ENCODE results near the gene MRPL50.

Gene MRPL50

GRCh38 chr9:101371813-101372212 is 26.6 kb downstream of the MRPL50 start:
- Histone ChIP-seq H3K27ac (ENCODE audit: low read depth, low read length) (no peak overlapping the region), H3K36me3 (ENCODE audit: insufficient read depth, low read length) (no peaks in the 10 kb centered on the region), H3K4me1 (ENCODE audit: insufficient read depth, low read length) (no peaks in the 10 kb centered on the region), H3K9ac (ENCODE audit: low read length) (no peak overlapping the region), H3K9me3 (ENCODE audit: low read length) (no peaks in the 10 kb centered on the region), H3K27me3 (ENCODE audit: control insufficient read depth in 1 of 2, insufficient read depth in 2 of 2, low read length in 2 of 2) (no peaks in the 10 kb centered on the region), H3K4me3 (ENCODE audit: low read depth in 1 of 2, low read length in 2 of 2) (no peak overlapping the region)

DNA sequence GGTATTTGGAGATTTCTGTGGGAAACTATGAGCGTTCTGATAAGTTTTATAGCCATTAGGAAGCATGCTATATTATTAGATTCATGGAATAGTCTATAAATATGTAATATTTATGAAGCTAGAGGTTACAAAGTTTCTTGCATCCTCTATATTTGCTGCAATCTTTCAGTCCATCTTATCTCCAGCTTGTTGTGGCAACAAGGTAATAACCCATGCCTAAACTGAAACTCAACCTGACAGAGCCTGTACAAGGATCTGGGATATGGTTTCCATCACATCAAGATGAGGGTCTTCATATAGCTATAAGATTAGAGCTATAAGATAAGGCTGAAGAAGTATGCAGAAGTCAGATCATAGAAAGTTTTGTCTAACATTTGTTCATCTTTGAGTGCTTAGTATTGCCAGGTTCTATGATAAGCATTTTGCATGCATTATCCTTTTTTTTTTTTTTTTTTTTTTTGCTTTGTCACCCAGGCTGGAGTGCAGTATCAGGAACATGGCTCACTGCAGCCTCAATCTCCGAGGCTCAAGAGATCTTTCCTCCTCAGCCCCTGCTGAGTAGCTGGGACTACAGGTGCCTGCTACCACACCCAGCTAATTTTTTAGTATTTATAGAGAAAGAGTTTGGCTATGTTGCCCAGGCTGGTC is 28.4 kb downstream of the MRPL50 start:
- H3K9me3 ChIP-seq (ENCODE audit: low read length), result no peaks in the 10 kb centered on the region
- H3K27me3 ChIP-seq (ENCODE audit: control insufficient read depth in 1 of 2, insufficient read depth in 2 of 2, low read length in 2 of 2), result no peaks in the 10 kb centered on the region
- H3K27ac ChIP-seq (ENCODE audit: low read depth, low read length), result no peak overlapping the region
- no peak overlapping the region for H3K4me3 ChIP-seq (ENCODE audit: low read depth in 1 of 2, low read length in 2 of 2)
- H3K9ac ChIP-seq (ENCODE audit: low read length), result no peak overlapping the region
- no peaks in the 10 kb centered on the region for H3K4me1 ChIP-seq (ENCODE audit: insufficient read depth, low read length)
- H3K36me3 ChIP-seq (ENCODE audit: insufficient read depth, low read length), result no peaks in the 10 kb centered on the region

GRCh38 chr9:101369286-101369685 is 29.1 kb downstream of the MRPL50 start:
- H3K9me3 ChIP-seq (ENCODE audit: low read length), result no peaks in the 10 kb centered on the region
- no peak overlapping the region for H3K9ac ChIP-seq (ENCODE audit: low read length)
- H3K27me3 ChIP-seq (ENCODE audit: control insufficient read depth in 1 of 2, insufficient read depth in 2 of 2, low read length in 2 of 2), result no peaks in the 10 kb centered on the region
- no peaks in the 10 kb centered on the region for H3K36me3 ChIP-seq (ENCODE audit: insufficient read depth, low read length)
- H3K4me1 ChIP-seq (ENCODE audit: insufficient read depth, low read length), result no peaks in the 10 kb centered on the region
- H3K4me3 ChIP-seq (ENCODE audit: low read depth in 1 of 2, low read length in 2 of 2), result no peak overlapping the region
- no peak overlapping the region for H3K27ac ChIP-seq (ENCODE audit: low read depth, low read length)

DNA sequence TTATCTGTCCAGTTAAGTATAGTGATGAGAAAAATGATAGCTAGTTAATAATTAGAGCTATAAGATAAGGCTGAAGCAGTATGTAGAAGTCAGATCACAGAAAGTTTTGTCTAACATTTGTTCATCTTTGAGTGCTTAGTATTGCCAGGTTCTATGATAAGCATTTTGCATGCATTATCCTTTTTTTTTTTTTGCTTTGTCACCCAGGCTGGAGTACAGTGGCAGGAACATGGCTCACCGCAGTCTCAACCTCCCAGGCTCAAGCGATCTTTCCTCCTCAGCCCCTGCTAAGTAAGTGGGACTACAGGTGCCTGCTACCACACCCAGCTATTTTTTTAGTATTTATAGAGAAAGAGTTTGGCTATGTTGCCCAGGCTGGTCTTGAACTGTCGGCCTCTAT is 31.1 kb downstream of the MRPL50 start:
- Histone ChIP-seq H3K36me3 (ENCODE audit: insufficient read depth, low read length) (no peaks in the 10 kb centered on the region), H3K9me3 (ENCODE audit: low read length) (no peaks in the 10 kb centered on the region)

DNA sequence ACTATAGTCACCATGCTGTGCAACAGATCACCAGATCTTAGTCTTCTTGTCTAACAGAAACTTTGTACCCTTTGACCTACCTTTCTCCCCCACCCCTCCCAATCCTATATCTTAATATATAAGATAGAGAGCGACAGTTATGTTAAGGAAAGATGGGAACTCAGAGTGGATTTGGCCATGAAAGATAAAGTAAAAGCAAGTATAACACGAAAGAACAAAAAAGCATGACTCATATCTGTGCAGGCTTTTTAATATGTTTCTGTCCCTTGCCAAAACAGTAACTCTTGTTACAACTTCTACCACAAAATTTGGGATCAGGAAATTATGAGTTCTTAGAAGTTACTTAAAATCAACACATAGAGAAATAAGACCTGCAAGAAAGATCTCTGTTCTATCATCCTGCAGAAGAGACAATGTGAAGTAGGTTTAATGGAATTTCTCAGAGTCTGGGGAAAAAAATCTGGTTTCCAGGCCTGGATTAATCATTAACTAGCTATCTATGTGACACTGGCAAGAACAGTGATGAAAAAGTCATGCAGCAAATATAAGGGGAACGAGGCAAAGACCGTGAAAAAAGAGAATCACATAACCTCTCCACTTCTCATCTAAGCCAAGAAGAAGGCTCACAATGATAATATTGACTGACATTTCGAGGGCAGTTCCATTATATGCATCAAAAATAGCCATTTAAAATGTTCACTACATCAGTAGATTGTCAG is 32.2 kb downstream of the MRPL50 start:
- no peaks in the 10 kb centered on the region for H3K36me3 ChIP-seq (ENCODE audit: insufficient read depth, low read length)
- no peaks in the 10 kb centered on the region for H3K4me1 ChIP-seq (ENCODE audit: insufficient read depth, low read length)
- H3K27me3 ChIP-seq (ENCODE audit: control insufficient read depth in 1 of 2, insufficient read depth in 2 of 2, low read length in 2 of 2), result no peaks in the 10 kb centered on the region
- no peaks in the 10 kb centered on the region for H3K9me3 ChIP-seq (ENCODE audit: low read length)
- H3K9ac ChIP-seq (ENCODE audit: low read length), result no peak overlapping the region
- H3K4me3 ChIP-seq (ENCODE audit: low read depth in 1 of 2, low read length in 2 of 2), result no peak overlapping the region
- no peak overlapping the region for H3K27ac ChIP-seq (ENCODE audit: low read depth, low read length)

More for the DNA sequence above, 31.1 kb downstream of the MRPL50 start:
- H3K9ac ChIP-seq (ENCODE audit: low read length), result no peak overlapping the region
- no peaks in the 10 kb centered on the region for H3K27me3 ChIP-seq (ENCODE audit: control insufficient read depth in 1 of 2, insufficient read depth in 2 of 2, low read length in 2 of 2)
- no peak overlapping the region for H3K4me3 ChIP-seq (ENCODE audit: low read depth in 1 of 2, low read length in 2 of 2)
- no peaks in the 10 kb centered on the region for H3K4me1 ChIP-seq (ENCODE audit: insufficient read depth, low read length)
- H3K27ac ChIP-seq (ENCODE audit: low read depth, low read length), result no peak overlapping the region

DNA sequence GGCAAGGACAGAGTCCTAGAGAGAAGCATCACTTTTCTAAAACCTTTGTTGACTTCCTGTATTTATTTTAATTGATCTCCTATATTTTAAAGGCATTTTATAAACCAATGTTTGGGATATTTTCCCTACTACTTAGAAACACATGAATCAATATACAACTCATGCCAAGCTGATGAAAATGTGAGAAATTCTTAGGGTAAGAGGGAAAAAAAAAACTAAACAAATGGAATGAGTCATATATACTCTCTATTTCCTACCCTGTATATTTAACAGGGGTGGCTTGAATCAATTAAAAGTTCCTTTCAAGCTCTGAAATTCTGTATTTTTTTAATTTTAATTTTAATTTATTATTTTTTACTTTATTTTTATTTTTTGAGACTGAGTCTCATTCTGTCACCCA is 33.2 kb downstream of the MRPL50 start:
- Histone ChIP-seq H3K36me3 (ENCODE audit: insufficient read depth, low read length) (no peaks in the 10 kb centered on the region), H3K4me1 (ENCODE audit: insufficient read depth, low read length) (no peaks in the 10 kb centered on the region), H3K9me3 (ENCODE audit: low read length) (no peaks in the 10 kb centered on the region), H3K27me3 (ENCODE audit: control insufficient read depth in 1 of 2, insufficient read depth in 2 of 2, low read length in 2 of 2) (no peaks in the 10 kb centered on the region), H3K27ac (ENCODE audit: low read depth, low read length) (no peak overlapping the region), H3K4me3 (ENCODE audit: low read depth in 1 of 2, low read length in 2 of 2) (no peak overlapping the region), H3K9ac (ENCODE audit: low read length) (no peak overlapping the region)

DNA sequence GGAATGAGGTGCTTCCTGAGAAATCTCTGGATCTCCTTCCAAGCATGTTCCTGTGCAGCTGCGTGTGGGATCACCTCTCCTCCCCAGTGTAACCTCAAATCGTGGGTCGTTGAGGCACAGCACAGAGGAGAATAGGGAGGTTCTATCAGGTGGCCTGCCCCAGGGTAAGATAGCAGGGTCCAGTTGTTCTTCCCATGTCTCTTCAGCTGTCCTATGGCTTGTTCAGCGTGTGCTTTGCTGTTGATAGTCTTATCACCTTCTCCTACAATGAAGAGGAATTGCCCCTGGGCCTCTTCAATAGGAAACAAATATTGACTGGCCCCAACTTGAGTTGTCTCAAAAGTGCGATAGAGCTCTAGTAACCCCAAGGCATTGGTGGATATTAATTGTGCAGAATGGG is 36.0 kb downstream of the MRPL50 start:
- H3K36me3 ChIP-seq (ENCODE audit: insufficient read depth, low read length), result no peaks in the 10 kb centered on the region
- H3K27ac ChIP-seq (ENCODE audit: low read depth, low read length), result no peak overlapping the region
- no peak overlapping the region for H3K4me3 ChIP-seq (ENCODE audit: low read depth in 1 of 2, low read length in 2 of 2)
- H3K9me3 ChIP-seq (ENCODE audit: low read length), result no peaks in the 10 kb centered on the region
- no peaks in the 10 kb centered on the region for H3K27me3 ChIP-seq (ENCODE audit: control insufficient read depth in 1 of 2, insufficient read depth in 2 of 2, low read length in 2 of 2)
- H3K4me1 ChIP-seq (ENCODE audit: insufficient read depth, low read length), result no peaks in the 10 kb centered on the region
- no peak overlapping the region for H3K9ac ChIP-seq (ENCODE audit: low read length)

GRCh38 chr9:101360647-101361046 is 37.8 kb downstream of the MRPL50 start:
- no peaks in the 10 kb centered on the region for H3K4me1 ChIP-seq (ENCODE audit: insufficient read depth, low read length)
- H3K9ac ChIP-seq (ENCODE audit: low read length), result no peak overlapping the region
- no peaks in the 10 kb centered on the region for H3K9me3 ChIP-seq (ENCODE audit: low read length)
- no peaks in the 10 kb centered on the region for H3K27me3 ChIP-seq (ENCODE audit: control insufficient read depth in 1 of 2, insufficient read depth in 2 of 2, low read length in 2 of 2)
- no peak overlapping the region for H3K27ac ChIP-seq (ENCODE audit: low read depth, low read length)
- H3K36me3 ChIP-seq (ENCODE audit: insufficient read depth, low read length), result no peaks in the 10 kb centered on the region
- H3K4me3 ChIP-seq (ENCODE audit: low read depth in 1 of 2, low read length in 2 of 2), result no peak overlapping the region

- no peak overlapping the region for H3K9ac ChIP-seq (ENCODE audit: low read length)
- no peaks in the 10 kb centered on the region for H3K9me3 ChIP-seq (ENCODE audit: low read length)
- no peak overlapping the region for H3K4me3 ChIP-seq (ENCODE audit: low read depth in 1 of 2, low read length in 2 of 2)
- no peaks in the 10 kb centered on the region for H3K4me1 ChIP-seq (ENCODE audit: insufficient read depth, low read length)
- no peaks in the 10 kb centered on the region for H3K36me3 ChIP-seq (ENCODE audit: insufficient read depth, low read length)
- no peak overlapping the region for H3K27ac ChIP-seq (ENCODE audit: low read depth, low read length)
- no peaks in the 10 kb centered on the region for H3K27me3 ChIP-seq (ENCODE audit: control insufficient read depth in 1 of 2, insufficient read depth in 2 of 2, low read length in 2 of 2)
Measured at GRCh38 chr9:101359679-101360078, 38.7 kb downstream of the MRPL50 start.

GRCh38 chr9:101356619-101357018 is 41.8 kb downstream of the MRPL50 start:
- Histone ChIP-seq H3K36me3 (ENCODE audit: insufficient read depth, low read length) (no peaks in the 10 kb centered on the region), H3K4me1 (ENCODE audit: insufficient read depth, low read length) (no peaks in the 10 kb centered on the region), H3K9me3 (ENCODE audit: low read length) (no peaks in the 10 kb centered on the region), H3K27ac (ENCODE audit: low read depth, low read length) (no peak overlapping the region), H3K4me3 (ENCODE audit: low read depth in 1 of 2, low read length in 2 of 2) (no peak overlapping the region), H3K9ac (ENCODE audit: low read length) (no peak overlapping the region), H3K27me3 (ENCODE audit: control insufficient read depth in 1 of 2, insufficient read depth in 2 of 2, low read length in 2 of 2) (no peaks in the 10 kb centered on the region)

DNA sequence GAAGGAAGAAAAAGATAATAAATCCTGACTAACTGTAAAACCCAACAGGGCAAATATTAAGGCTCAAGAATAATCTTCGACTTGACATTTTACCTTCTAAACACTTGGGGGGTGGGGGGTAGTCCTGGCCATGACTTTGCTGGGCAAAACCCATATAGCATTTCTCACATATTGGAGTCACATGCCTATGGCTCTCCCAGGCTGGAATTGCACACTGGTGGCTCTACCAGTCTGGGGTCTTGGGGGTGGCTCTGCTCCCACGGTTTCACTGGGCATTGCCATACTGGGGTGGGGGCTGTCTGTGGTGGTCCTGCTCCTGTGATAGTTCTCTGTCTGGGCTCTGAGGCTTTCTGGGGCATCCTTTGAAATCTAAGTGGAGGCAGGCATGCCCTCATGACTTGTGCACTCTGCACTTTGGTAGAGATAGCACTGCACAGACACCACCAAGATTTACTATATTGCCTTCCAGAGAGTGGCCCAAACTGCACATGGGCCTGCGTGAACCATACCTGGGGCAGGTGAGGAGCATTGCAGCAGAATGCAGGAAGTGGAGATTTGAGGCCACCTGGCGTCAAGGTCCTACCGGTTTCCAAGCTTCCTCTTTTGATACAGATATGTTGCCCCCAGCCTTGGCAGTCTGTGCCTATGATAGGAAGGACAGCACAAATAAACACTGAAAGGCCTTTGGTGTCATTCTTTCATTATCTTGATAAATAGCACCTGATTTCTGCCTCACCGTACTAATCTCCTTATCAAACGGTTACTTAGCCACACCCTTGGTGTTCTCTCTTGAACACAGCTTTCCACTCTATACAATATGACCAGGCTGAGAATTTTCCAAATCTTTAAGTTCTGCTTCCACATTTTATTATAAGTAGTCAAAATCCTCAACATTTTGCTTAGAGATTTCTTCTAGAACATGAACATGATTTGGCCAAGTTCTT is 43.4 kb downstream of the MRPL50 start:
- Histone ChIP-seq H3K9ac (ENCODE audit: low read length) (no peak overlapping the region), H3K4me1 (ENCODE audit: insufficient read depth, low read length) (no peaks in the 10 kb centered on the region), H3K27ac (ENCODE audit: low read depth, low read length) (no peak overlapping the region), H3K9me3 (ENCODE audit: low read length) (no peaks in the 10 kb centered on the region), H3K27me3 (ENCODE audit: control insufficient read depth in 1 of 2, insufficient read depth in 2 of 2, low read length in 2 of 2) (no peaks in the 10 kb centered on the region), H3K4me3 (ENCODE audit: low read depth in 1 of 2, low read length in 2 of 2) (no peak overlapping the region), H3K36me3 (ENCODE audit: insufficient read depth, low read length) (no peaks in the 10 kb centered on the region)
